Activated T-cell treated with anti-CD3 and anti-CD28 coated beads, Interleukin-2, amount 50 U/mL, for 24 hours (primary cell): Measurements from ENCODE around the gene SNX7.

ENCODE experiments used
- DNase-seq: peaks from one replicate; pipeline ENCODE4 v3.0.0-alpha.2; 2020
- H3K27ac Mint-ChIP-seq: 2 replicates; pipeline ENCODE4 v1.8.0; 2020; ENCODE audit warnings: mild to moderate bottlenecking, mixed read lengths
- H3K27me3 Mint-ChIP-seq: 2 replicates; pipeline ENCODE4 v1.8.0; 2020; ENCODE audit warnings: mixed read lengths
- H3K36me3 Mint-ChIP-seq: 2 replicates; pipeline ENCODE4 v1.8.0; 2020; ENCODE audit warnings: low read depth, mixed read lengths
- H3K4me1 Mint-ChIP-seq: 2 replicates; pipeline ENCODE4 v1.8.0; 2020; ENCODE audit warnings: low read depth, mixed read lengths
- H3K4me3 Mint-ChIP-seq: 2 replicates; pipeline ENCODE4 v1.8.0; 2020; ENCODE audit warnings: mild to moderate bottlenecking, moderate library complexity, mixed read lengths
- H3K9me3 Mint-ChIP-seq: 2 replicates; pipeline ENCODE4 v1.8.0; 2020; ENCODE audit warnings: mixed read lengths

SNX7 gene, protein sequence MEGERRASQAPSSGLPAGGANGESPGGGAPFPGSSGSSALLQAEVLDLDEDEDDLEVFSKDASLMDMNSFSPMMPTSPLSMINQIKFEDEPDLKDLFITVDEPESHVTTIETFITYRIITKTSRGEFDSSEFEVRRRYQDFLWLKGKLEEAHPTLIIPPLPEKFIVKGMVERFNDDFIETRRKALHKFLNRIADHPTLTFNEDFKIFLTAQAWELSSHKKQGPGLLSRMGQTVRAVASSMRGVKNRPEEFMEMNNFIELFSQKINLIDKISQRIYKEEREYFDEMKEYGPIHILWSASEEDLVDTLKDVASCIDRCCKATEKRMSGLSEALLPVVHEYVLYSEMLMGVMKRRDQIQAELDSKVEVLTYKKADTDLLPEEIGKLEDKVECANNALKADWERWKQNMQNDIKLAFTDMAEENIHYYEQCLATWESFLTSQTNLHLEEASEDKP

GRCh38 chr1:98661544-98662355, at the start of gene SNX7:
Gene SNX7, plus strand, starts transcription at chr1:98661721. Its CDS starts 11 bp downstream, at chr1:98661732.
- DNase-seq = peak; percentile 38
- Mint-ChIP-seq H3K4me1 (peaks cover 18% of the 10 kb centered on the region), H3K27me3 (peaks cover 52% of the 10 kb centered on the region), H3K9me3 (no peaks in the 10 kb centered on the region), H3K4me3 (peak within 1 kb of the TSS; percentile 80), H3K27ac (no peak within 1 kb of the TSS), H3K36me3 (no peaks in the 10 kb centered on the region)

DNA sequence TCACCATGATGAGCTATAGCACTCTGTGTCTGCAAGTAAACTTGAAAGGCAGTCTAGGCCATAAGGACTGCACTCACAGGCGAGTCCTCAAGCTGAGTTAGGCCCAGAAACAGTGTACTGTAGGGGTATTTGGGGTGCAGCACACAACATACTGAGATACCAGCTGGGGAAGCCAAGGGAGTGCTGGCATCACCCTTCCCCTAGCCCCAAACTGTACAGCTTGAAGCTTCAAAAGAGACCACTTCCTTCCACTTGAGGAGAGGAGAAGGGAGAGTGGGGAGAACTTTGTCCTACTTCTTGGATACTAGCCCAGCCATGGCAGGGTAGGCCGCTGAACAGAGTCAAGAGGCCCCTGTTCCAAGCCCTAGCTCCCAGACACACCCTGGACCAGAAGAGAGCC, 24.2 kb upstream of the SNX7 start:
- Mint-ChIP-seq H3K4me3 (no peak overlapping the region), H3K36me3 (no peaks in the 10 kb centered on the region), H3K4me1 (no peaks in the 10 kb centered on the region), H3K27me3 (no peaks in the 10 kb centered on the region), H3K9me3 (peaks cover 8% of the 10 kb centered on the region), H3K27ac (no peak overlapping the region)
- no peak for DNase-seq

GRCh38 chr1:98638185-98638584, 23.3 kb upstream of the SNX7 start:
- Mint-ChIP-seq H3K4me1 (no peaks in the 10 kb centered on the region), H3K4me3 (no peak overlapping the region), H3K27ac (no peak overlapping the region), H3K9me3 (peaks cover 8% of the 10 kb centered on the region), H3K36me3 (no peaks in the 10 kb centered on the region), H3K27me3 (no peaks in the 10 kb centered on the region)
- no peak for DNase-seq

DNA sequence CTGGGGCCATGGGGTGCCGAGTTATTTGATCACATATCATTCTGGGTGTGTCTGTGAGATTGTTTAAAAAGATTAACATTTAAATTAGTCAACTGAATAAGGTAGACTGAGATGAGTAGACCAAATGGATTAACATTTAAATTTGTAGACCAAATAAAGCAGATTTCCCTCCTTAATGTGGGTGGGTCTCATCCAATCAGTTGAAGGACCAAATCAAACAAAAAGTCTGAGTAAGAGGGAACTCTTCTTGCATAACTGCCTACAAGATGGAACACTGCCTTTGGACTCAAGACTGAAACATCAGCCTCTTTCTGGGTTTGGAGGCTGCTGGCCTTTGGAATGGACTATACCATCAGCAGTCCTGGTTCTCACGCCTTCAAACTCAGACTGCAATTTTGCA, 17.0 kb upstream of the SNX7 start:
- Mint-ChIP-seq H3K9me3 (peaks cover 8% of the 10 kb centered on the region), H3K4me1 (no peaks in the 10 kb centered on the region)

DNA sequence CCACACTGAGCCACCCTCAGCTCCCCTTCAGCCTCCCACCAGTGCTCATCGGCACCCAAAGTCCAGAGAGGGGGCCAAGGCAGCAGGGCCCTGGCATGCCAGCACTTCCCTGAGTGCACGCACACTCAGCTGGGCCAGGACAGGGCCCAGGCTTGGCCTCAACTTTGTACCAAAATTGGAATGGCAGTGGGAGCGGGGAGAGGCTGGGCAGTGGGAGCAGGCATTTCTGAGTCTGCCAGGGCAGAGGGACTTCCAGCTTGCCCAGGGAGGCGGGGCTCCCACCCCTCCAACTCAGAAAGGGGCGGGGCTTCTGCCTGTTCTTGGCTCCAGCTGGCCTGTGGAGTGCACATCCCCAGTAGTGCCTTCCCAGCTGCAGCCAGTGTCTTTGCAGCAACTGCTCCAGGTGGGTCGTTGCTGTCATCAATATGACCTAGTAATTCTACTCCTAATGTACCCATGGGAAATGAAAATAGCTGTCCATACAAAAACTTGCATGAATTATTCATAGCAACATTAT, 10.3 kb upstream of the SNX7 start:
- DNase-seq = no peak
- Mint-ChIP-seq H3K9me3 (no peaks in the 10 kb centered on the region), H3K36me3 (no peaks in the 10 kb centered on the region), H3K27ac (no peak overlapping the region), H3K27me3 (no peaks in the 10 kb centered on the region), H3K4me3 (no peak overlapping the region), H3K4me1 (no peaks in the 10 kb centered on the region)

More for the DNA sequence above, 17.0 kb upstream of the SNX7 start:
- H3K4me3 Mint-ChIP-seq = no peak overlapping the region
- H3K36me3 Mint-ChIP-seq = no peaks in the 10 kb centered on the region
- no peak for DNase-seq
- no peaks in the 10 kb centered on the region for H3K27me3 Mint-ChIP-seq
- H3K27ac Mint-ChIP-seq = no peak overlapping the region

DNA sequence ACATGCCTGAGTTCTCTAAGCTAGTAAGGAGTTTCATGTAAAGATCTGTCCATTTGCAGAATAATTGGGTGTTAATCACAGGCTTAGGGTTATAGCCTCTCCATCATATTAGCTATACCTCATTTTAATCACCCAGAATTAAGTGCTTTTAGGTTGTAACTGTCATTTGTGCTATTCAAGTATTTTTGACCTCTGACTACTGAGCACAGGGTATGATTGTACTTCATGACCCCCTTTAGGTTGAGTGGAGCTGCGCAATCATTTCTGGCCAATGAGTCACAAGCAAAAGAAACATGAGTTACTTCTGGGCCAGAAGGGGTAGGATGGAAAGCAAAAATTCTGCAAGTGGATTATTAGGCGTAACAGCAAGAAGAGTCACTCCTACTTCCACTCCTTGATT, 8.4 kb upstream of the SNX7 start:
- H3K27me3 Mint-ChIP-seq = no peaks in the 10 kb centered on the region
- no peak overlapping the region for H3K4me3 Mint-ChIP-seq
- no peak for DNase-seq
- no peaks in the 10 kb centered on the region for H3K36me3 Mint-ChIP-seq
- H3K4me1 Mint-ChIP-seq = no peaks in the 10 kb centered on the region
- H3K9me3 Mint-ChIP-seq = no peaks in the 10 kb centered on the region
- H3K27ac Mint-ChIP-seq = no peak overlapping the region

DNA sequence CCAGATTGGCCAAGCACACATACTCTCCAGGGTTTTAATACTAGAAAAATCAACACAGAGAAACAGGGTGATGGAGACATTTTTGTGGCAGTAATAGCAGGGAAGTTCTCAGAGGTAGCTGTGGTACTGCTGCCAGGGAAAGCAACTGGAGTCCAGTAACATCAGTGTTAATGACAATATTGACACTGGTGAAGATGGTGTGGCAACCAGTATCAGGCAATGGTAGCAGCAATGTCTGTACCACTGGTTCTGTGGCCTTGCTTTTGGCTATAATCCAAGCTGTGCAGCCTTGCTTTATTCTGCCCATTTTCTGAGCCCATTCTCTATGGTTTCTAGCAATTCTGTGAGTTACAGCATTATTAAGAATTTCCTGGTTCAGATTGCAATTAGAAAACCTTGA, 1.6 kb upstream of the SNX7 start:
- no peak for DNase-seq
- no peak overlapping the region for H3K27ac Mint-ChIP-seq
- no peaks in the 10 kb centered on the region for H3K9me3 Mint-ChIP-seq
- H3K36me3 Mint-ChIP-seq = no peaks in the 10 kb centered on the region
- H3K27me3 Mint-ChIP-seq = peaks cover 46% of the 10 kb centered on the region
- H3K4me1 Mint-ChIP-seq = peaks cover 18% of the 10 kb centered on the region
- H3K4me3 Mint-ChIP-seq = no peak overlapping the region

DNA sequence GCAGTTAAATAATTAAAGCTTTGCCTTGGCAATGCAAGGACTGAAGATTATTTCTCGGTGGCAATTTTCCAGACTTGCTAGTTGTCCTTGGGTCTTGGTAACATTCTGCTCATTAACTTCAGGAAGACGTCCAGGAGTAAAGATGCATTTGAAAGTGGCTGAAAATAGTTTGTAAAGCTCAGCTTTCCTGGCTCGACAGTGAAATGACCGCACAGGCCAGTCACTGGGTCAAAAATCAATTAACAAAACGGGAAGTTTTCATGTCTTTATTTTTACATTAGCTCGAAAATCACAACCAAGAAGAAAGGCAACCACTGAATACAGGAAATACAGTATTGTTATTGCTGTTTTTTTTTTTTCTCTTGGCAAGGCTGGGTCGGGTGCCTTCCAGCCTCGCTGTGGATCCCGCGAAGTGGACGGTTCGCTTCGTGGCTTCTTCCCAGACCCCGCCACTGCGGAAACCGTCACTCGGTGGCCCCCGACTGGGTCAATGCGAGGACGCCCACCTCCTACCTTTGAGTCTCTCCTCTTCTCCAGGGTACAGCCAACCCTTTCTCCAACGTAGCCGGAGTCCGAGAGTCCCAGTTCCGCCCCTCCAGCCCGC, 479 bp upstream of the SNX7 start:
- Mint-ChIP-seq H3K27ac (no peak overlapping the region), H3K27me3 (peaks cover 48% of the 10 kb centered on the region), H3K36me3 (no peaks in the 10 kb centered on the region), H3K9me3 (no peaks in the 10 kb centered on the region), H3K4me3 (peak overlapping the region; percentile 51), H3K4me1 (peaks cover 18% of the 10 kb centered on the region)
- DNase-seq = no peak

DNA sequence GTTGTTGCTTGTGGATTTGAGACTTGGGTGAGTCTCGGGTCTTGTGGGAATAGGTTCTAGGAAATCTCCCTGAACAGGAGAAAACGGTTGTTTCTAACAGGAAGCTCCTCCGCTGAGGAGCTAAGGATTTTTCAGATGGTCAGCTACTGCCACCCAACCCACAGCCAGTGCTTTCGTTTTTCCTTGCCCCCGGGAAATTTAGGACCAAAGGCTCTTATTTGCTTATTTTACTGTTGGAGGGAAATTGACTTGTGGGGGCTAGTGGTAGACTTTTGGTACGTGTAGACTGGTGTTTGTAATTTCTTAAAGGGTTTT, 792 bp downstream of the SNX7 start:
- Mint-ChIP-seq H3K4me3 (peak overlapping the region; percentile 80), H3K9me3 (no peaks in the 10 kb centered on the region), H3K27me3 (peaks cover 52% of the 10 kb centered on the region), H3K27ac (no peak overlapping the region), H3K36me3 (no peaks in the 10 kb centered on the region), H3K4me1 (peaks cover 18% of the 10 kb centered on the region)
- no peak for DNase-seq

DNA sequence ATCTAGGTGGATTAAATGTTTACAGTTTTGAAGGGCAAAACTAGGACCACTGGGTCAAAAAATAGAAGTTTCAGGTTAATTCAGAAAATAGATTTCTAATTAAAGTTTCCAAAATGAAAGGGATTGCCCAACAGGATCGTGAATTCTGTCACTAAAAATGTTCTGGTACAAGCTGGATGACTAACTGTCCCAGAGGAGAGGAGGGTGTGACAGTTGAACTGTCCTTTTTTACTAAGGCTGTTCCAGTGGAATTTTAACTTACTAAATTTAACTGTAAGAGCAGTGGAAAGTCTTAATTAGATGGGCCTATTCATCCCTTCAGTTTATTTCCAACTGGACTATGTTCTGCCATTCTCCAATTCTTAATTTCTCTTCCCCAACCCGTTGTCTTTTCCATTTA, 7.2 kb downstream of the SNX7 start:
- Mint-ChIP-seq H3K27me3 (peaks cover 22% of the 10 kb centered on the region), H3K4me1 (no peaks in the 10 kb centered on the region), H3K27ac (no peak overlapping the region), H3K9me3 (no peaks in the 10 kb centered on the region), H3K36me3 (no peaks in the 10 kb centered on the region), H3K4me3 (no peak overlapping the region)
- no peak for DNase-seq

GRCh38 chr1:98669355-98670296, 8.1 kb downstream of the SNX7 start:
- Mint-ChIP-seq H3K9me3 (no peaks in the 10 kb centered on the region), H3K4me1 (no peaks in the 10 kb centered on the region), H3K36me3 (no peaks in the 10 kb centered on the region), H3K4me3 (no peak overlapping the region), H3K27ac (no peak overlapping the region), H3K27me3 (peaks cover 13% of the 10 kb centered on the region)
- DNase-seq = no peak

- Mint-ChIP-seq H3K4me1 (no peaks in the 10 kb centered on the region), H3K27me3 (peaks cover 10% of the 10 kb centered on the region), H3K27ac (no peak overlapping the region), H3K36me3 (no peaks in the 10 kb centered on the region), H3K4me3 (no peak overlapping the region), H3K9me3 (no peaks in the 10 kb centered on the region)
- DNase-seq = no peak
These were observed 10.7 kb downstream of the SNX7 start for GRCh38 chr1:98672189-98672588.

- no peak for DNase-seq
- Mint-ChIP-seq H3K4me1 (no peaks in the 10 kb centered on the region), H3K27ac (no peak overlapping the region), H3K36me3 (no peaks in the 10 kb centered on the region), H3K27me3 (peaks cover 8% of the 10 kb centered on the region), H3K4me3 (no peak overlapping the region), H3K9me3 (no peaks in the 10 kb centered on the region)
These were observed 12.7 kb downstream of the SNX7 start for GRCh38 chr1:98674075-98674781.
